ENCODE measurements around the gene JMJD8. TPM values are rescaled to one million over a fixed set of nuclear protein-coding genes. Genes with fewer than 3 reads are reported as not detected.

JMJD8 gene
- total RNA-seq, 1 experiment from 2014 or later = 121 TPM

DNA sequence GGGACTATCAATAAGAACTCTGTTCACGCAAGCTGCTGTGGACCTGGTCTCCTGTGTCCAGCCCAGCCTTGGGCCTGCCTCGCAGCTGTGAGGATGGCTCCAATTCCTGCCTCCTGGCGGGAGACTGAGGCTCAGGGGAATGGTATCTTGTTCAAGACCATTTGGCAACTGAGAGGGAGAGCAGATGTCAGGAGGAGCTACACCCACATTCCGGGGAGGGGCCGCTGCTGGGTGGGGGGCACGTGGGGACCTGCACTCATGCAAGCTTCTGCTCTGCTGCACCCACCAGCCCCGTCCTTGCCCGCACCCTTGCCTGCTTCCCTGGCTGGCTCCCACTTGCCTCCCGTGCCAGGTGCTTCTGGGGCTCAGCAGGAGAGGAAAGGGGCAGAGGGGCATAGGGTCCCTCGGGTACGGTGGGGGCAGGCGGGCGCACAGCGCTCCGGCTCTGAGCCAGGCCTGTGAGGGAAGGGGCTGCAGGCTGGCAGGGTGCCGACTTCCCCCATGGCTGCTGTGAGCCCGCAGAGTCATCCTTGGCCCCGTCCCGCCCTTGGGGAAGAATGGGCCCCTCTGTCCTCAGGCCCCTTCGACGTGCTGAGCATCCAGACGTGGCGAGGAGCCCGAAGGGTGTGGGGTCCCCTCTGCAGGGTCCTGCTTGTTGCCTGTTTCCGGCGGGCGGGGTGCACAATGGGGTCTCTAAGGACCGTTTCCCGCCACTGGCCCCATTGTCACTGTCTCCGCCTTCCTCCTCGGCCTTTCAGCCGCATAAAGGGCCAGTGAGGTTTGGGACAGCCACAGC lies 33.5 kb upstream of the JMJD8 start (continued):
- TF ChIP-seq ZBTB33 (IDR thresholded peaks at IDR 0.05; ENCODE audit: extremely low read depth, insufficient replicate concordance, low read length) = no peak
- no peak for TF ChIP-seq POLR2AphosphoS5 (IDR thresholded peaks at IDR 0.05; ENCODE audit: low read depth, low read length)
- no peak for TF ChIP-seq CBX3 (IDR thresholded peaks at IDR 0.05; ENCODE audit: low read depth)
- no peak for TF ChIP-seq ATF3 (IDR thresholded peaks at IDR 0.05)
- TF ChIP-seq SP1 (IDR thresholded peaks at IDR 0.05; ENCODE audit: low read depth) = no peak
- no peak for TF ChIP-seq ZFX (IDR thresholded peaks at IDR 0.05)
- no peak for TF ChIP-seq ELF1 (IDR thresholded peaks at IDR 0.05; ENCODE audit: borderline replicate concordance, low read depth)

- Histone ChIP-seq H3K27me3 (ENCODE audit: insufficient read depth, low read length) (no peaks in the 10 kb centered on the region), H3K4me3 (replicated peaks in 1 of 2; ENCODE audit: low read depth in 1 of 2, low read length in 2 of 2) (peak overlapping the region; percentile 59 to 74), H2AFZ (ENCODE audit: low read depth, low read length, poor library complexity, severe bottlenecking) (no peak overlapping the region), H4K20me1 (ENCODE audit: insufficient read depth) (peaks cover 3% of the 10 kb centered on the region; the same call in 1 of the 2 replicates), H3K4me2 (ENCODE audit: low read length) (peak overlapping the region; percentile 93), H3K4me1 (ENCODE audit: control insufficient read depth in 1 of 2, insufficient read depth in 2 of 2, low read length in 2 of 2) (peaks cover 45 to 75% of the 10 kb centered on the region in 2 experiments), H3K9ac (ENCODE audit: low read length) (peak overlapping the region; percentile 85), H3K9me3 (ENCODE audit: control insufficient read depth in 1 of 2, insufficient read depth in 1 of 2, low read depth in 1 of 2, low read length in 2 of 2) (no peaks in the 10 kb centered on the region), H3K36me3 (ENCODE audit: control insufficient read depth in 1 of 2, insufficient read depth in 2 of 2, low read length in 2 of 2) (no peaks in the 10 kb centered on the region), H3K9me2 (ENCODE audit: insufficient read depth) (no peaks in the 10 kb centered on the region), H3K79me2 (ENCODE audit: insufficient read depth, low read length) (peaks cover 22% of the 10 kb centered on the region), H3K27ac (ENCODE audit: low read depth, low read length) (peak overlapping the region; percentile 92)
- ChIA-PET POLR2A (interaction anchor here (2.3 kb wide), 1 partner anchor 9 kb away, joined by 20 read pairs; the partner anchor contains the start of genes CCDC78 and HAGHL), RAD21 (ENCODE audit: low non-redundant PET in 1 of 2, low total read pairs in 2 of 2, uncharacterized antibody in 2 of 2, unreplicated experiment in 2 of 2) (no interaction called here), CTCF (interaction anchor here (1.3 to 2.4 kb wide), 3 partner anchors 11 to 71 kb away, joined by 3 to 20 read pairs (median 6); partner anchors contain the start of genes CHTF18 and RPUSD1)
- no peak for ATAC-seq
- no peak for DNase-seq (ENCODE audit: low read depth, low spot score)
- intact Hi-C loops (cut with micrococcal nuclease) = no loop called here
- no peak for TF ChIP-seq ATF3 (IDR thresholded peaks at IDR 0.05)
- no peak for TF ChIP-seq ZBTB33 (IDR thresholded peaks at IDR 0.05; ENCODE audit: extremely low read depth, insufficient replicate concordance, low read length)
- TF ChIP-seq RAD21 (IDR thresholded peaks at IDR 0.05; ENCODE audit: low read depth) = no peak
- TF ChIP-seq, protein P1, sequence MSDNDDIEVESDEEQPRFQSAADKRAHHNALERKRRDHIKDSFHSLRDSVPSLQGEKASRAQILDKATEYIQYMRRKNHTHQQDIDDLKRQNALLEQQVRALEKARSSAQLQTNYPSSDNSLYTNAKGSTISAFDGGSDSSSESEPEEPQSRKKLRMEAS (IDR thresholded peaks at IDR 0.05) = no peak
- no peak for TF ChIP-seq JUND (IDR thresholded peaks at IDR 0.05)
- TF ChIP-seq CEBPB (IDR thresholded peaks at IDR 0.05; ENCODE audit: low read depth) = no peak
- TF ChIP-seq POLR2A (IDR thresholded peaks at IDR 0.05; ENCODE audit: borderline replicate concordance, extremely low read depth, insufficient read depth, insufficient read length) = no peak
- TF ChIP-seq TCF7L2 (IDR thresholded peaks at IDR 0.05; ENCODE audit: borderline replicate concordance, extremely low read depth, insufficient read depth, insufficient read length) = no peak
- TF ChIP-seq SIN3A (IDR thresholded peaks at IDR 0.05; ENCODE audit: low read depth) = no peak
- TF ChIP-seq YY1 (IDR thresholded peaks at IDR 0.05; ENCODE audit: extremely low read depth, insufficient replicate concordance, low read depth, low read length) = no peak
- no peak for TF ChIP-seq SP1 (IDR thresholded peaks at IDR 0.05; ENCODE audit: low read depth)
- TF ChIP-seq SRF (IDR thresholded peaks at IDR 0.05; ENCODE audit: low read depth) = no peak
- no peak for TF ChIP-seq CBX3 (IDR thresholded peaks at IDR 0.05; ENCODE audit: low read depth)
- BruUV-seq (replicated peaks) = no TSS peak
Observed at GRCh38 chr16:716768-717325, 32.7 kb upstream of the JMJD8 start.

Measured in HCT116 (cell line).